ENCODE measurements around the gene CCDC82.

DNA sequence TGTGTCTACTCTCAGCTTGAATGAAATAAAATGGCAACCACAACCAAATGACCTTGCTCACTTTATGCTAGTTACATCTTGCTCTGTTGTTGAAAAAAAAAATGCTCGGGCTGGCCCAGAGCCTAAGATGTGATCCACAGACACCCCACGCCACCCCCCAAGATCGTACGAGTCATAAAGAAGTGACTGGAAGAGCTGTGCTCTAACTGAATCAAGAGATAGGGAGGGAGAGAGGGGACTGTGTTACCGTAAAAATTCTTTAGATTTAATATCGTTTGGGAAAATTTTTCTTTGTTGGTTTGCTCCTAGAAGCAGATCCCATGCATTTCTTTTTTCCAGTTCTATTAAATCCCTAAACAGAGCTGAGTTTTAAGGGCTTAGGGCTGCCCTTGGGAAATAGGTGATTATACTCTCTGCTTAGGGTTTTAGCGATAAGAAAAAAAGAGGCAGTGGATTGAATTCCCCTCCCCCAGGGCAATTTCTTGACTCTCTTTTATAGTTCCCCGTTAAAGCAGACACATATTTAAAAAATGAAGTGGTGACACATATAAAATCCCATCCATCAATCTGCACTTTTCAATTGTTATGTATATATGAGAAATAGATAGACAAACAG lies 61.2 kb downstream of the CCDC82 start:
- no peak for TF ChIP-seq RAD21 (IDR thresholded peaks at IDR 0.05; ENCODE audit: low read length)
- no peak for TF ChIP-seq POLR2A (IDR thresholded peaks at IDR 0.05; ENCODE audit: low read depth, low read length)
- TF ChIP-seq, protein P1, sequence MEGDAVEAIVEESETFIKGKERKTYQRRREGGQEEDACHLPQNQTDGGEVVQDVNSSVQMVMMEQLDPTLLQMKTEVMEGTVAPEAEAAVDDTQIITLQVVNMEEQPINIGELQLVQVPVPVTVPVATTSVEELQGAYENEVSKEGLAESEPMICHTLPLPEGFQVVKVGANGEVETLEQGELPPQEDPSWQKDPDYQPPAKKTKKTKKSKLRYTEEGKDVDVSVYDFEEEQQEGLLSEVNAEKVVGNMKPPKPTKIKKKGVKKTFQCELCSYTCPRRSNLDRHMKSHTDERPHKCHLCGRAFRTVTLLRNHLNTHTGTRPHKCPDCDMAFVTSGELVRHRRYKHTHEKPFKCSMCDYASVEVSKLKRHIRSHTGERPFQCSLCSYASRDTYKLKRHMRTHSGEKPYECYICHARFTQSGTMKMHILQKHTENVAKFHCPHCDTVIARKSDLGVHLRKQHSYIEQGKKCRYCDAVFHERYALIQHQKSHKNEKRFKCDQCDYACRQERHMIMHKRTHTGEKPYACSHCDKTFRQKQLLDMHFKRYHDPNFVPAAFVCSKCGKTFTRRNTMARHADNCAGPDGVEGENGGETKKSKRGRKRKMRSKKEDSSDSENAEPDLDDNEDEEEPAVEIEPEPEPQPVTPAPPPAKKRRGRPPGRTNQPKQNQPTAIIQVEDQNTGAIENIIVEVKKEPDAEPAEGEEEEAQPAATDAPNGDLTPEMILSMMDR (conservative IDR thresholded peaks at IDR 0.05; ENCODE audit: low read depth, low read length), result no peak
- TF ChIP-seq, protein P2, sequence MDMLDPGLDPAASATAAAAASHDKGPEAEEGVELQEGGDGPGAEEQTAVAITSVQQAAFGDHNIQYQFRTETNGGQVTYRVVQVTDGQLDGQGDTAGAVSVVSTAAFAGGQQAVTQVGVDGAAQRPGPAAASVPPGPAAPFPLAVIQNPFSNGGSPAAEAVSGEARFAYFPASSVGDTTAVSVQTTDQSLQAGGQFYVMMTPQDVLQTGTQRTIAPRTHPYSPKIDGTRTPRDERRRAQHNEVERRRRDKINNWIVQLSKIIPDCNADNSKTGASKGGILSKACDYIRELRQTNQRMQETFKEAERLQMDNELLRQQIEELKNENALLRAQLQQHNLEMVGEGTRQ (IDR thresholded peaks at IDR 0.05; ENCODE audit: low read depth, low read length), result no peak
- TF ChIP-seq MXI1 (IDR thresholded peaks at IDR 0.05; ENCODE audit: borderline replicate concordance, low read depth, low read length), result no peak
- TF ChIP-seq, protein P3, sequence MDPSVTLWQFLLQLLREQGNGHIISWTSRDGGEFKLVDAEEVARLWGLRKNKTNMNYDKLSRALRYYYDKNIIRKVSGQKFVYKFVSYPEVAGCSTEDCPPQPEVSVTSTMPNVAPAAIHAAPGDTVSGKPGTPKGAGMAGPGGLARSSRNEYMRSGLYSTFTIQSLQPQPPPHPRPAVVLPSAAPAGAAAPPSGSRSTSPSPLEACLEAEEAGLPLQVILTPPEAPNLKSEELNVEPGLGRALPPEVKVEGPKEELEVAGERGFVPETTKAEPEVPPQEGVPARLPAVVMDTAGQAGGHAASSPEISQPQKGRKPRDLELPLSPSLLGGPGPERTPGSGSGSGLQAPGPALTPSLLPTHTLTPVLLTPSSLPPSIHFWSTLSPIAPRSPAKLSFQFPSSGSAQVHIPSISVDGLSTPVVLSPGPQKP (IDR thresholded peaks at IDR 0.05; ENCODE audit: borderline replicate concordance, low read depth, low read length), result no peak
- TF ChIP-seq NFE2L2 (IDR thresholded peaks at IDR 0.05; ENCODE audit: low read depth, low read length), result no peak
- no peak for TF ChIP-seq MAZ (IDR thresholded peaks at IDR 0.05; ENCODE audit: borderline replicate concordance, low read depth, low read length)
- no peak for TF ChIP-seq FOS (IDR thresholded peaks at IDR 0.05; ENCODE audit: low read depth, low read length)
- TF ChIP-seq RFX5 (IDR thresholded peaks at IDR 0.05; ENCODE audit: low read depth, low read length), result no peak

Data from IMR-90 (cell line).